GM23338 (cell line): ENCODE measurements around the gene SFSWAP. TPM values are rescaled to one million over a fixed set of nuclear protein-coding genes. Genes with fewer than 3 reads are reported as not detected.

ENCODE experiments used
- ATAC-seq: fragments of 200-7000 bp; cut with Tn5 transposase; 3 replicates; pipeline ENCODE4 v1.9.1; 2020
- DNase-seq: peaks from one replicate; pipeline ENCODE4 v3.0.0-alpha.2; 2015; ENCODE audit warnings: low spot score
- H2AFZ ChIP-seq: fragments of 200-600 bp; sonication (generic); 2 replicates; pipeline ENCODE4 v1.8.0; 2016; ENCODE audit warnings: antibody characterized with exemption, mild to moderate bottlenecking, moderate library complexity
- H3F3A ChIP-seq: fragments of 200-600 bp; sonication (generic); replicated peaks from 2 replicates; pipeline ENCODE4 v1.8.0; 2017; ENCODE audit warnings: antibody characterized with exemption, mixed run types, low read depth
- H3K27ac ChIP-seq: fragments of 200-600 bp; sonication (generic); 2 replicates; pipeline ENCODE4 v1.6.1; 2016; ENCODE audit warnings: low read depth
- H3K27me3 ChIP-seq: fragments of 200-600 bp; sonication (generic); 2 replicates; pipeline ENCODE4 v1.8.0; 2016; ENCODE audit warnings: mild to moderate bottlenecking, mixed run types, moderate library complexity; ENCODE audit not compliant: insufficient read depth
- H3K36me3 ChIP-seq: fragments of 200-600 bp; sonication (generic); 2 replicates; pipeline ENCODE4 v1.8.0; 2016; ENCODE audit warnings: mild to moderate bottlenecking; ENCODE audit not compliant: insufficient read depth
- H3K4me1 ChIP-seq: fragments of 200-600 bp; sonication (generic); 2 replicates; pipeline ENCODE4 v1.8.0; 2016; ENCODE audit warnings: mild to moderate bottlenecking, moderate library complexity; ENCODE audit not compliant: insufficient read depth
- H3K4me2 ChIP-seq: fragments of 200-600 bp; sonication (generic); 2 replicates; pipeline ENCODE4 v1.7.1; 2017; ENCODE audit warnings: mixed run types
- H3K4me3 ChIP-seq: fragments of 200-600 bp; sonication (generic); 2 replicates; pipeline ENCODE4 v1.6.1; 2016; ENCODE audit warnings: mixed run types
- H3K79me2 ChIP-seq: fragments of 200-600 bp; sonication (generic); replicated peaks from 2 replicates; pipeline ENCODE4 v1.8.0; 2017; ENCODE audit warnings: mild to moderate bottlenecking; ENCODE audit not compliant: insufficient read depth
- H3K9me2 ChIP-seq: fragments of 200-600 bp; sonication (generic); 2 replicates; pipeline ENCODE4 v1.8.0; 2017; ENCODE audit not compliant: insufficient read depth
- H4K20me1 ChIP-seq: fragments of 200-600 bp; sonication (generic); replicated peaks from 2 replicates; pipeline ENCODE4 v1.8.0; 2017; ENCODE audit warnings: mild to moderate bottlenecking; ENCODE audit not compliant: insufficient read depth
- H3K27ac Mint-ChIP-seq: 2 replicates; pipeline ENCODE4 v1.8.0; 2020; ENCODE audit warnings: inconsistent platforms, mild to moderate bottlenecking, moderate library complexity, mixed read lengths
- H3K27me3 Mint-ChIP-seq: 3 replicates; pipeline ENCODE4 v1.8.0; 2022; ENCODE audit warnings: low read depth, mild to moderate bottlenecking, moderate library complexity, mixed read lengths, inconsistent platforms; ENCODE audit not compliant: insufficient read depth, poor library complexity
- H3K36me3 Mint-ChIP-seq: 3 replicates; pipeline ENCODE4 v1.8.0; 2021; ENCODE audit warnings: low read depth, mild to moderate bottlenecking, inconsistent platforms, moderate library complexity, mixed read lengths
- H3K4me1 Mint-ChIP-seq: 3 replicates; pipeline ENCODE4 v1.8.0; 2020; ENCODE audit warnings: mild to moderate bottlenecking, inconsistent platforms, mixed read lengths
- H3K4me3 Mint-ChIP-seq: 3 replicates; pipeline ENCODE4 v1.8.0; 2021; ENCODE audit warnings: moderate library complexity, mild to moderate bottlenecking, inconsistent platforms, mixed read lengths
- H3K9me3 Mint-ChIP-seq: 3 replicates; pipeline ENCODE4 v1.8.0; 2020; ENCODE audit warnings: moderate library complexity, mild to moderate bottlenecking, inconsistent platforms, mixed read lengths
- CREB1 ChIP-seq: fragments of 250-450 bp; sonication (Bioruptor Pico); IDR thresholded peaks from 2 replicates; pipeline ENCODE4 v1.5.0; 2020; ENCODE audit warnings: low read depth, mild to moderate bottlenecking, moderate library complexity
- CTCF ChIP-seq, 2 experiments: fragments of 200-600 bp in 1 of 2; sonication (generic) in 1 of 2; conservative IDR thresholded peaks; 2 replicates each; pipeline versions ENCODE4 v1.5.1 to v1.6.1; 2016 to 2017; ENCODE audit warnings: antibody characterized with exemption in 2 of 2, low read depth in 2 of 2, mild to moderate bottlenecking in 2 of 2, moderate library complexity in 1 of 2
- ETS1 ChIP-seq: IDR thresholded peaks from 2 replicates; pipeline ENCODE4 v1.6.1; 2016; ENCODE audit warnings: antibody characterized with exemption
- EZH2phosphoT487 ChIP-seq: fragments of 200-600 bp; sonication (generic); IDR thresholded peaks from one replicate; pipeline ENCODE4 v1.8.1; 2018; ENCODE audit warnings: antibody characterized with exemption; ENCODE audit not compliant: unreplicated experiment
- JUNB ChIP-seq: IDR thresholded peaks from one replicate; pipeline ENCODE4 v1.6.1; 2016; ENCODE audit warnings: antibody characterized with exemption; ENCODE audit not compliant: unreplicated experiment
- NANOG ChIP-seq: IDR thresholded peaks from 2 replicates; pipeline ENCODE4 v1.6.1; 2016; ENCODE audit warnings: antibody characterized with exemption, borderline replicate concordance
- ZNF114 ChIP-seq: fragments of 250-450 bp; sonication (Bioruptor Pico); IDR thresholded peaks from 2 replicates; pipeline ENCODE4 v1.5.0; 2020; ENCODE audit warnings: mild to moderate bottlenecking, moderate library complexity
- ZNF331 ChIP-seq: fragments of 250-450 bp; sonication (Bioruptor Pico); IDR thresholded peaks from 2 replicates; pipeline ENCODE4 v1.5.0; 2020; ENCODE audit warnings: low read depth, mild to moderate bottlenecking, moderate library complexity
- polyA plus RNA-seq: library from polyadenylated mRNA; unstranded; fragments of >200 nt; fragmentation: Nextera tagmentation; extraction: Ambion mirVana; gene quantifications from 2 replicates; pipeline ENCODE4 v1.2.1, GENCODE V29; 2016
- total RNA-seq: library from RNA; depleted of rRNA; stranded (reverse); fragments of >200 nt; shearing (Covaris generic); gene quantifications from 2 replicates; pipeline ENCODE4 v1.2.3, GENCODE V29; 2014
- TF ChIP-seq, protein P1 (sequence below): fragments of 250-450 bp; sonication (Bioruptor Pico); IDR thresholded peaks from 2 replicates; pipeline ENCODE4 v1.5.0; 2020; ENCODE audit warnings: mild to moderate bottlenecking, moderate library complexity

The SFSWAP gene
- total and polyA plus RNA-seq, 2 experiments from 2014 or later, result 41.0 to 49.8 TPM

DNA sequence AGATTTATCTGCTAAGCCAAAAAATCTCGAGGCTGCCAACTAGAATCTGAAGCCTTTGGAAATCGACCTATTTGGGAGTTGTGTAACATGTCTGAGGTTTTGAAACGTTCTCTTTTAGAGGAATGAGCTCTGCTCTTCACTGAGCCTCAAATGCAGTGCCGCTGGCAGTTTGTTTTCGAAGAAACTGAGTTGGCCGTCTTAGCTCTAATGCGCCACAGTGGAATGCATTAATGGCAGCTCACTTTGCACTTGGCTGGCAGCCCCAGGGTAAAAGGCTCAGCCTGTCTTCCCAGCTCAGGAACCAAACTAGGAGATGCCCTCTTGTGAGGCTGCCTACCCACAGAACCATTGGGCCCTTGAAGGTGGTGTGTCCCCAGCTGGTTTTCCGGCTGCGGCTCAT lies 53.8 kb downstream of the SFSWAP start:
- peaks cover 82% of the 10 kb centered on the region for H3K36me3 Mint-ChIP-seq
- DNase-seq, result no peak

More for the DNA sequence above, 53.8 kb downstream of the SFSWAP start:
- 0 out of 2 replicates have a peak, but pooled peaks cover 5% of the 10 kb centered on the region for H3K79me2 ChIP-seq
- H3K27me3 ChIP-seq, result no peaks in the 10 kb centered on the region
- no peak overlapping the region for H2AFZ ChIP-seq
- H3K9me2 ChIP-seq, result no peaks in the 10 kb centered on the region
- TF ChIP-seq, protein P1, sequence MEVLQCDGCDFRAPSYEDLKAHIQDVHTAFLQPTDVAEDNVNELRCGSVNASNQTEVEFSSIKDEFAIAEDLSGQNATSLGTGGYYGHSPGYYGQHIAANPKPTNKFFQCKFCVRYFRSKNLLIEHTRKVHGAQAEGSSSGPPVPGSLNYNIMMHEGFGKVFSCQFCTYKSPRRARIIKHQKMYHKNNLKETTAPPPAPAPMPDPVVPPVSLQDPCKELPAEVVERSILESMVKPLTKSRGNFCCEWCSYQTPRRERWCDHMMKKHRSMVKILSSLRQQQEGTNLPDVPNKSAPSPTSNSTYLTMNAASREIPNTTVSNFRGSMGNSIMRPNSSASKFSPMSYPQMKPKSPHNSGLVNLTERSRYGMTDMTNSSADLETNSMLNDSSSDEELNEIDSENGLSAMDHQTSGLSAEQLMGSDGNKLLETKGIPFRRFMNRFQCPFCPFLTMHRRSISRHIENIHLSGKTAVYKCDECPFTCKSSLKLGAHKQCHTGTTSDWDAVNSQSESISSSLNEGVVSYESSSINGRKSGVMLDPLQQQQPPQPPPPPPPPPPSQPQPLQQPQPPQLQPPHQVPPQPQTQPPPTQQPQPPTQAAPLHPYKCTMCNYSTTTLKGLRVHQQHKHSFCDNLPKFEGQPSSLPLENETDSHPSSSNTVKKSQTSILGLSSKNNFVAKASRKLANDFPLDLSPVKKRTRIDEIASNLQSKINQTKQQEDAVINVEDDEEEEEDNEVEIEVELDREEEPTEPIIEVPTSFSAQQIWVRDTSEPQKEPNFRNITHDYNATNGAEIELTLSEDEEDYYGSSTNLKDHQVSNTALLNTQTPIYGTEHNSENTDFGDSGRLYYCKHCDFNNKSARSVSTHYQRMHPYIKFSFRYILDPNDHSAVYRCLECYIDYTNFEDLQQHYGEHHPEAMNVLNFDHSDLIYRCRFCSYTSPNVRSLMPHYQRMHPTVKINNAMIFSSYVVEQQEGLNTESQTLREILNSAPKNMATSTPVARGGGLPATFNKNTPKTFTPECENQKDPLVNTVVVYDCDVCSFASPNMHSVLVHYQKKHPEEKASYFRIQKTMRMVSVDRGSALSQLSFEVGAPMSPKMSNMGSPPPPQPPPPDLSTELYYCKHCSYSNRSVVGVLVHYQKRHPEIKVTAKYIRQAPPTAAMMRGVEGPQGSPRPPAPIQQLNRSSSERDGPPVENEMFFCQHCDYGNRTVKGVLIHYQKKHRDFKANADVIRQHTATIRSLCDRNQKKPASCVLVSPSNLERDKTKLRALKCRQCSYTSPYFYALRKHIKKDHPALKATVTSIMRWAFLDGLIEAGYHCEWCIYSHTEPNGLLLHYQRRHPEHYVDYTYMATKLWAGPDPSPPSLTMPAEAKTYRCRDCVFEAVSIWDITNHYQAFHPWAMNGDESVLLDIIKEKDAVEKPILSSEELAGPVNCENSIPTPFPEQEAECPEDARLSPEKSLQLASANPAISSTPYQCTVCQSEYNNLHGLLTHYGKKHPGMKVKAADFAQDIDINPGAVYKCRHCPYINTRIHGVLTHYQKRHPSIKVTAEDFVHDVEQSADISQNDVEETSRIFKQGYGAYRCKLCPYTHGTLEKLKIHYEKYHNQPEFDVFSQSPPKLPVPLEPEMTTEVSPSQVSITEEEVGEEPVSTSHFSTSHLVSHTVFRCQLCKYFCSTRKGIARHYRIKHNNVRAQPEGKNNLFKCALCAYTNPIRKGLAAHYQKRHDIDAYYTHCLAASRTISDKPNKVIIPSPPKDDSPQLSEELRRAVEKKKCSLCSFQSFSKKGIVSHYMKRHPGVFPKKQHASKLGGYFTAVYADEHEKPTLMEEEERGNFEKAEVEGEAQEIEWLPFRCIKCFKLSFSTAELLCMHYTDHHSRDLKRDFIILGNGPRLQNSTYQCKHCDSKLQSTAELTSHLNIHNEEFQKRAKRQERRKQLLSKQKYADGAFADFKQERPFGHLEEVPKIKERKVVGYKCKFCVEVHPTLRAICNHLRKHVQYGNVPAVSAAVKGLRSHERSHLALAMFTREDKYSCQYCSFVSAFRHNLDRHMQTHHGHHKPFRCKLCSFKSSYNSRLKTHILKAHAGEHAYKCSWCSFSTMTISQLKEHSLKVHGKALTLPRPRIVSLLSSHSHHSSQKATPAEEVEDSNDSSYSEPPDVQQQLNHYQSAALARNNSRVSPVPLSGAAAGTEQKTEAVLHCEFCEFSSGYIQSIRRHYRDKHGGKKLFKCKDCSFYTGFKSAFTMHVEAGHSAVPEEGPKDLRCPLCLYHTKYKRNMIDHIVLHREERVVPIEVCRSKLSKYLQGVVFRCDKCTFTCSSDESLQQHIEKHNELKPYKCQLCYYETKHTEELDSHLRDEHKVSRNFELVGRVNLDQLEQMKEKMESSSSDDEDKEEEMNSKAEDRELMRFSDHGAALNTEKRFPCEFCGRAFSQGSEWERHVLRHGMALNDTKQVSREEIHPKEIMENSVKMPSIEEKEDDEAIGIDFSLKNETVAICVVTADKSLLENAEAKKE (CRISPR knock-in tag), result no peak
- TF ChIP-seq ETS1, result no peak
- no peak for TF ChIP-seq EZH2phosphoT487
- TF ChIP-seq ZNF331 (CRISPR knock-in tag), result no peak
- no peak for TF ChIP-seq NANOG
- TF ChIP-seq ZNF114 (CRISPR knock-in tag), result no peak
- no peak for TF ChIP-seq CTCF (conservative IDR thresholded peaks at IDR 0.05; ENCODE audit: low read depth in 2 of 2)
- TF ChIP-seq JUNB, result no peak
- TF ChIP-seq CREB1 (CRISPR knock-in tag), result no peak
- Mint-ChIP-seq H3K4me3 (no peak overlapping the region), H3K27me3 (no peaks in the 10 kb centered on the region), H3K27ac (no peak overlapping the region), H3K4me1 (no peaks in the 10 kb centered on the region; the same call in 2 of the 3 replicates), H3K9me3 (no peaks in the 10 kb centered on the region)
- peaks cover 4% of the 10 kb centered on the region for H4K20me1 ChIP-seq
- no peaks in the 10 kb centered on the region for H3K4me1 ChIP-seq
- H3K4me3 ChIP-seq, result no peak overlapping the region
- H3F3A ChIP-seq, result no peaks in the 10 kb centered on the region
- H3K36me3 ChIP-seq, result peaks cover 38% of the 10 kb centered on the region
- no peak overlapping the region for H3K27ac ChIP-seq
- H3K4me2 ChIP-seq, result no peak overlapping the region
- no peak for ATAC-seq
